HG03575 (cell line): ENCODE data around the gene RAMP3.
"Not testable (repeated sequence)": the region's sequence is repeated elsewhere in the genome, so short reads cannot be mapped to it uniquely, and the experiment has no call there.

Experiments
- ATAC-seq: cut with Tn5 transposase; IDR thresholded peaks from one replicate; pipeline ENCODE4 v1.9.1; 2021; ENCODE audit not compliant: unreplicated experiment, insufficient number of reproducible peaks, low FRiP score; ENCODE audit errors: extremely low read depth

Gene RAMP3, protein sequence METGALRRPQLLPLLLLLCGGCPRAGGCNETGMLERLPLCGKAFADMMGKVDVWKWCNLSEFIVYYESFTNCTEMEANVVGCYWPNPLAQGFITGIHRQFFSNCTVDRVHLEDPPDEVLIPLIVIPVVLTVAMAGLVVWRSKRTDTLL

DNA sequence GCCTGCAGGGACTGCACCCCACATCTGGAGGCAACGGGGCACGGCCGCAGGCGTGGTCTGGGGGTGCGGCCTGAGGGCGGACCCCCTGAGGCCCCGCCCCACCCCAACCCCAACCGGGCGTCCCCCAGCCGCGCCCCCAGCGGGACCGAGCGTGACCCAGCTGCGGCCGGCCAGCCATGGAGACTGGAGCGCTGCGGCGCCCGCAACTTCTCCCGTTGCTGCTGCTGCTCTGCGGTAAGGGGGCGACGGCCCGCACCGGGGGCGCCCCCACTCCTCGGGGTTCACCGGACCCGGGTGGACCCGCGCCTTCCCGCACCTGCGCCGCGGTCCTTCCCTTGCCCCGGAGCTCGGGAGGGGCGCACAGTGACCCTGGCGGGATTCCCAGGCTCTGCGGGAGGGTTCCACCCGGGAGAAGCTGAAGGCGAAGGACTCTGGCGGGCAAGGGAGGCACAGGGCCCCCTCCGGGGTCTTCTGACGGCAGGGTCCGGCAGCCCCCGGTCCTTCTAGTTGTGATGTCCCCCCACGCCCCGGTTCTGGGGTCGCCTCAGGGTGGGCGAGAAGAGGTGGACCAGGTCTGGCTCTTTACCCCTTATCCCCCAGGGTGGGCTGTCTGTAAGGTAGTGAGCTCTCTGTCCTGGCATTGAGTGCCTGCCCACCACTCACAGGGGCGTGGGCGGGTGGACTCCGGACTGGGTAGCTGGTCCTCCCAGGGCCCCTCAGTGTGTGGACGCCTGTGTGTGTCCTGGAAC, at the start of gene RAMP3:
TSS of gene RAMP3 (plus strand) at position 139 of the 749 bp plus-strand sequence. CDS start at position 177, 38 bp downstream.
- no peak for ATAC-seq

- no peak for ATAC-seq
Observed at GRCh38 chr7:45108863-45109262, 48.7 kb upstream of the RAMP3 start.

- peak; percentile 59 for ATAC-seq
Observed at GRCh38 chr7:45111298-45112223, 46.0 kb upstream of the RAMP3 start, which contains the start of gene TBRG4. TSS of gene TBRG4 (minus strand) at chr7:45111697. CDS start at chr7:45109237, 2,460 bp downstream.

GRCh38 chr7:45112648-45113047, 44.9 kb upstream of the RAMP3 start:
- ATAC-seq = no peak

DNA sequence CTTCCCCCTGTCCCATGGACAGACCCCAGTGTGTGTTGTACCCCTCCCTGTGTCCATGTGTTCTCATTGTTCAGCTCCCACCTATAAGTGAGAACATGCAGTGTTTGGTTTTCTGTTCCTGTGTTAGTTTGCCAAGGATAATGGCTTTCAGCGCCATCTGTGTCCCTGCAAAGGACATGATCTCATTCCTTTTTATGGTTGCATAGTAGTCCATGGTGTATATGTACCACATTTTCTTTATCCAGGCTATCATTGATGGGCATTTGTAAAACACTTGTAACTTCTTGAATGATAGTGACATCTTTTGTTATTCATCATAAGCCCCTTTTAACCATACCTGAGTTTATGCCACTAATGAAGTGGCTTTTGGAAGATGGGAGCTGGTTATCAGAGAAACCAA, 43.3 kb upstream of the RAMP3 start:
- ATAC-seq = not testable (repeated sequence)

DNA sequence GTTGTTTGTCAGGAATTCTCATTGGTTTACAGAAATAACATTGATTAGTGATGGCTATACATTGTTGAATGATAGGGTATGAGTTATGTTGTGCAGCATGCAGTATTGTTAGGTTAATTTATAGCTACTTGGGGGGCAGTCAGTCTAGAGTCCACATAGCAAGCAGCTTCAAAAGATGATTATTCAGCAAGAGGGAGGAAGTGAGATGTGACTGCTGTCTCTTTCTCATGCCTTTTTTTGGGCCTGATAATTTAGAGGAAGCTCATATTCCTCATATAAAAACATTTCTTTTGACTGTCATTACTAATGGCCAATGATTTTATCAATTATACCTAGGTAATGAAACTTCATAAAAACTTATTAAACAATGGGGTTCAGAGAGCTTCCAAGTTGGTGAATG, 42.7 kb upstream of the RAMP3 start:
- no peak for ATAC-seq

DNA sequence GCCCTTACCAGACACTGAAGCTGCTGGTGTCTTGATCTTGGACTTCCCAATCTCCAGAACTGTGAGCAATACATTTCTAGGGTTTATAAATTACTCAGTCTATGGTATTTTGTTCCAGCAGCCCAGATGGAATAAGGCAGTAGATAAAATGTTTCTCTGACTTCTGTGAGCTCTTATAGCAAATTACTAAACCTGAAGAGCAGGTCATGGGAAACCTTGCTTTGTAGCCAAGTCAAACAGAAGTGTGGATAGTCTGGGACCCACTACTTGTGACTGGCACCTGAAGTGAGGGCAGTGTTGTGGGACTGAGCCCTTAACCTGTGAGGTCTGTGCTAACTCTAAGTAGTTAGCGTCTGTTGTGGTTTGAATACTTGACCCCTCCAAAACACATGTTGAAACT, 41.5 kb upstream of the RAMP3 start:
- no peak for ATAC-seq

DNA sequence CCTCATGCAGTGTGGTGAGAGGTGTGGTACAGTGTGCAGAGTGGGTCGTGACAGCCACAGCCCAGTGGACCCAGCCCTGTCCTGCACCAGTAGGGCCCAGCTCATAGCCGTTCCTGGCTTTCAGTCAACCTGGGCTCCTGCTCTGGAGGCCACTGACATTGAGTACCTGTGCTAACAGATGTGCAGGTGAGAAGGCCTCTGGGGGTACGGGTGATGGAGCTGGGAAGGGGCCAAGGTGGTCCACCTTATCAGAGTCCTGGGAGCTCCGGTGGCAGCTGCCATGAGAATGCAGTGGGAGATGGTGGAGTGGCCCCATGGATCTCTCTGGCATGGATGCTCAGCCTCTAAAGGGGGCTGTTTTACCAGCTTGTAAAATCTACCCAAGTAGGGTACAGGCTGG, 40.0 kb upstream of the RAMP3 start:
- no peak for ATAC-seq

GRCh38 chr7:45118292-45118691, 39.3 kb upstream of the RAMP3 start:
- ATAC-seq = no peak

GRCh38 chr7:45118889-45119331, 38.7 kb upstream of the RAMP3 start:
- no peak for ATAC-seq

DNA sequence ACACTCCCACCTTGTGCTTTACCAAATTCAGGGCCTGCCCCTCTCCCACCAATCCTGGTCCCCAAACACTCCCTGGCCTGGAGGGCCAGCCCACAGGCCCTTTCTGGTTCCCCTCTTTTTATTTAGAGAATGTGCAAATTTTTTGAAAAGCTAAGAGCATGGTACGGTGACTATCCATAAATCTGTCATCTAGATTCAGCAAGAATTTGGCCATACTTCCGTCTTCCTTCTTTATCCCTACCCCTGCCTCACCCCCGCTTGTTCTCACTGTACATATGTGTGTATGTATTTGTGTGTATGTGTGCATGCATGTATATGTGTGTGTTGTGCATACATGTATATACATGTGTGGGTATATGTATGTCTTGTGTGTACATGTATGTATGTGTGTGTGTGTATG, 38.0 kb upstream of the RAMP3 start:
- ATAC-seq = no peak

DNA sequence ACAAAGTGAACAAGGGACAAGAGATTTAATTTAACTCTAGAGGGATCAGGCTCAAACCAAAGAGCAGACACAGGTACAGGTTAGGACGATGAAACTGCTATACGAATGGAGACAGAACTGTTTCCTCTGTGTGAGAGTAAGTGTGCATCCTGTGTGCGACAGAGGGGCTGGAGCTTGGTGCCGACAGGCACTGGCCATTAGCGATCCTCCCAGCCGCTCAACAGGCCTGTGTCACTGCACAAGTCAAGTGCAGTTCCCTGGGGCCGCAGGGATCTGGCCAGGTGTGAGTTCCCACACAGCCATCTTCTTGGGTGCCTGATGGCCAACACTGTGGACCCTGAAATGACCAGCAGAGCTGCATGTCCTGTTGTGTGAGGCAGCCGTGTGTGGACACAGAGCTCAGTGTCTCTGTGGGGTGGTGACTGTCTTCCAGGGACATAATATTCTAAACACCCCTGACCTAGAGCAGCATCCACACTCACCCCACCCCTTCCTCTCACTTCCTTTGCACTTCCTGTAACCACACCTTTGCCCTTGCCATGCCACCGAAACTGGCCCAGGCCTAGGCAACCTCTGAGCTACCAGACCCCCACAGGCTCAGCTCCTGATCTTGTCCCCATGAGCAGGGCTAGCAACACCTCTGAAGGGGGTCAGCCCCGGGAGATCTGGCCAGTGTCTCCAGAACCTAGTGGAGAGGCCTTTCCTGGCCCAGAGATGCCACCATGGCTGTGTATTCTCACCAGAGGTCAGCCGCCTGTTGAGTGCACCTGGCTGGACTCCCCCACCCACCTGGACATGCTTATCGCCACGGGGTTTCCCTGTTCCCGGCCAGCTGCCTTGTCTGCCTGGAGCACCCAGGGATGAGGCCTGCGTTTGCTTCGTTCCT, 34.4 kb upstream of the RAMP3 start:
- no peak for ATAC-seq

- no peak for ATAC-seq
Observed at GRCh38 chr7:45123913-45124710, 33.5 kb upstream of the RAMP3 start.

DNA sequence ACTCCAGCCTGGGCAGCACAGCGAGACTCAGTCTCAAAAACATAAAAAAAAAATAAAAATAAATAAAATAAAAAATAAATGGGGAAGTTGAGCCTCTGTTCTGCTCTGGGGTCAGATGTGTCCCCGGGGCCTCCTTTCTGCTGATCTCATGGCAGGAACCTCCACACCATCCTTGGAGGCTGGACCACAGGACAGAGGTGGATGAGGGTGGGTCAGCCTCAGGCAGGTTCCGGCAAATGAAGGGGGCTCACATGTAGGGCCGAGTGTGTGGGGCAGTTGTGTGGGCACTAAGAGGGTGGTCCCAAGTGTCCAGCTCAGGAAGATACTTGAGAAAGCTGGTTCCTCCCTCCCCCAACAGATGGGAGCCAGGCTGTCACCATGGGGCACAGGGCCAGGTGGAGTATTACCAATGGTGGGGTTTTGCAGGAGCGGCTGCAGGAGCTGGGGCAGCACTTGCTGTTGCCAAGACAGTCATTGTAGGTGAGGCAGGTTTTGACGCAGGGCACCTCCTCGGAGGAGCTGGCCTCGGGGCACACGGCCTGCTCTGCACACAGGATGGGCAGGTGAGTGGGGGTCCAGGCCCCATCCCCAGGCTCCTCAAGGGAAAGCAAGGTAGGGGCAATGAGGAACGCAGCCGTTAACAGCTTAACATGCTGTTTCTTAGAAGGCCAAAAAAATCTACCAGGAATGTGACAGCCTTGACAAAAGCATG, 32.2 kb upstream of the RAMP3 start:
- no peak for ATAC-seq

GRCh38 chr7:45126201-45126600, 31.4 kb upstream of the RAMP3 start:
- no peak for ATAC-seq

GRCh38 chr7:45126920-45127319, 30.7 kb upstream of the RAMP3 start:
- no peak for ATAC-seq

DNA sequence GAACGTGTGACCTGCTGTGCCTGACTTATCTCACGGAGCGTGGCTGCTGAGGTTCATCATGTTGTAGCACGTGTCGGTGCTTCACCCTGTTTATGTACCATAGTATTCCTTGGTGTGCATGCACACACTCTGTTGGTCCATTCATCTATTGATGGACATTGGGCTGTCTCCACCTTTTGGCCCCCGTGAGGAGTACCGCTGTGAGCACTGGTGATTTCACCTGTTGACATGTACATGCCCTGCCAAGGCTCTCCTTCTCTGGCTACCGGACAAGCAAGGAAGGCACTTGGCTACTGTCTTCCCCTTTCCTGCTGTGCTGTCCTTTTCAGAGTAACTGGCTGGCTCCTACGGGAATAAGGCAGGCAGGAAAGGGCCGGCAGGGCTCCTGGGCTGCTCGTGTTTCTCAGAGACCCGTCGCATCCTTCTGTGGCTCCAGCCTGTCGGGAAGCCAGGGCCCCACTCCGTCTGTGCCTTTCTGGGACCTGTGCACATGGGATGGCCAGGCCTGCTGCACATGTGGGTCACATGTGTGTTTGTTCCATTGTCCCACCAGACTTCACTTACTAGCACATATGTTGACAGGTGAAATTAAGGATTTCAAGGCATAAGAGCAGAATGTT, 28.3 kb upstream of the RAMP3 start:
- no peak for ATAC-seq
